ENCODE data around the gene OR4Q3. TPM values are rescaled to one million over a fixed set of nuclear protein-coding genes. Genes with fewer than 3 reads are reported as not detected.
"Not testable (repeated sequence)": the region's sequence is repeated elsewhere in the genome, so short reads cannot be mapped to it uniquely, and the experiment has no call there.

Gene OR4Q3
- total RNA-seq, 4 donors from 2014 or later = not detected

DNA sequence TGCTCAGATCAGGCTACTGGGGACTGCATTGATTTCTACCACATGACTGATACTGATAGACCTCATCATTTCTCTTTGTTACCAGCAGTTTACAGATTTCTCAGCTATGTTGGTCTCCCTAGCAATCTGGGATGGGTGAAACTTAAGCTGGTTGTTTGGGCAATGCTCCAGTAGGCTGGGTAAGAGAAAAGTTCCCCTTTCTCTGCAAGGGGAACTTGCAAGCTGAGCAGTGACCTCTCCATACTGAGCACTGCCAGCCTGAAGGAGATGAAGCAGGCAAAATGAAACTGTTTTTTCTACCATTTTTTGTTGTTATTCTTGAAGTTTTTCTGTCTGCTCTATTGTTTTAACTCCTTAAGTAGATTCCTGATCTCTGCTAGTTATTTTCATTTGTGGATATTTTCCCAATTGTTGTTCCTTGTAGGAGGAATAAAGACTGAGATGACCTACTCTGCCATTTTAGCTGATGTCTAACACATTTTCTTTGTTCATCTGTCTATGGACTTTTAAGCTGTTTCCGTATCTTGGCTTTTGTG is 28.6 kb downstream of the OR4Q3 start:
- DNase-seq (ENCODE audit: low spot score in 2 of 2) = no peak
- intact Hi-C loops (cut with DNase I; ENCODE audit: low total_unique reads) = no loop called here
- TF ChIP-seq, protein P1, sequence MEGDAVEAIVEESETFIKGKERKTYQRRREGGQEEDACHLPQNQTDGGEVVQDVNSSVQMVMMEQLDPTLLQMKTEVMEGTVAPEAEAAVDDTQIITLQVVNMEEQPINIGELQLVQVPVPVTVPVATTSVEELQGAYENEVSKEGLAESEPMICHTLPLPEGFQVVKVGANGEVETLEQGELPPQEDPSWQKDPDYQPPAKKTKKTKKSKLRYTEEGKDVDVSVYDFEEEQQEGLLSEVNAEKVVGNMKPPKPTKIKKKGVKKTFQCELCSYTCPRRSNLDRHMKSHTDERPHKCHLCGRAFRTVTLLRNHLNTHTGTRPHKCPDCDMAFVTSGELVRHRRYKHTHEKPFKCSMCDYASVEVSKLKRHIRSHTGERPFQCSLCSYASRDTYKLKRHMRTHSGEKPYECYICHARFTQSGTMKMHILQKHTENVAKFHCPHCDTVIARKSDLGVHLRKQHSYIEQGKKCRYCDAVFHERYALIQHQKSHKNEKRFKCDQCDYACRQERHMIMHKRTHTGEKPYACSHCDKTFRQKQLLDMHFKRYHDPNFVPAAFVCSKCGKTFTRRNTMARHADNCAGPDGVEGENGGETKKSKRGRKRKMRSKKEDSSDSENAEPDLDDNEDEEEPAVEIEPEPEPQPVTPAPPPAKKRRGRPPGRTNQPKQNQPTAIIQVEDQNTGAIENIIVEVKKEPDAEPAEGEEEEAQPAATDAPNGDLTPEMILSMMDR (IDR thresholded peaks at IDR 0.05) = no peak
- 89 to 92% methylated on average over 1 of the region's 1 CpG for WGBS, 2 donors
- no peak overlapping the region for H3K4me3 ChIP-seq (ENCODE audit: low read depth, poor library complexity, severe bottlenecking)

DNA sequence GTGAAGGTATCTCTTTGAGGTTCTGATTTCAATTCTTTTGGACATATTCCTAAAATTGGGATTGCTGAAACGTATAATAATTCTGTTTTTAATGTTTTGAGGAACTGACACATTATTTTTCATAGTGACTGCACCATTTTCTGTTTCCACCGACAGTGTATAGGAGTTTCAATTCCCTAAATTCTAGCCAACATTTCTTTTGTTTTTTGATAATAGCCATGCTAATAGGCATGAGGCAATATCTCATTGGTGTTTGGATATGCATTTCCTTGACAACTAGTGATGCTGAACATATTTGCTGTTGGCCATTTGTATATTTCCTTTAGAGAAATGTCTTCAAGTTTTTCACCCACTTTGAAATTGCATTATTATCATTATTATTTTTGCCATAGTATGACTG is 29.1 kb downstream of the OR4Q3 start:
- intact Hi-C loops (cut with DNase I; ENCODE audit: low total_unique reads); DNase-seq (ENCODE audit: low spot score in 2 of 2); H3K4me3 ChIP-seq (ENCODE audit: low read depth, poor library complexity, severe bottlenecking): not testable (repeated sequence)
- 44 to 45% methylated on average over 2 of the region's 2 CpGs for WGBS, 2 donors

DNA sequence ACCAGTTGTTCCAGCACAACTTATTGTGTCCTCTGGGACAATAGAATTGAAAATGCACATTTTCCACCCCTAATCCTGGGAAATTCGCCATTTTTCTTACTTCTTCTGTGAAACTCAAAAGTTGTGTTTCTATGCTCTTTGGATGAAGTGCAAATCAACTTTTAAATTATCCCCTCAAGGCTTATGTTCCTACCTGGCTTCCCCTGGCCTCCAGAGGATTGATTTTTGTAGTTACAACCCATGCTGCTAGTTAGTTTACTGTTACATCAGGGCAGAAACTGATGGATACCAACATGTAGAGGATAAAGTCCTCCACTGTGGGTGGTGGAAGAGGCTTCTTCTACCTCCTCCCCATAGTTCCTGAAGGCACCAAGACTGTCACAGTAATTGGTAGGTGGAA is 29.8 kb downstream of the OR4Q3 start, which contains the start of gene OR4M1:
Gene OR4M1, plus strand, starts transcription at position 301 of the 400 bp plus-strand sequence. CDS start 6,819 bp downstream, outside the sequence.
- H3K4me3 ChIP-seq (ENCODE audit: low read depth, poor library complexity, severe bottlenecking); intact Hi-C loops (cut with DNase I; ENCODE audit: low total_unique reads): not testable (repeated sequence)
- WGBS, 2 donors = 13 to 14% methylated on average over 1 of the region's 1 CpG

DNA sequence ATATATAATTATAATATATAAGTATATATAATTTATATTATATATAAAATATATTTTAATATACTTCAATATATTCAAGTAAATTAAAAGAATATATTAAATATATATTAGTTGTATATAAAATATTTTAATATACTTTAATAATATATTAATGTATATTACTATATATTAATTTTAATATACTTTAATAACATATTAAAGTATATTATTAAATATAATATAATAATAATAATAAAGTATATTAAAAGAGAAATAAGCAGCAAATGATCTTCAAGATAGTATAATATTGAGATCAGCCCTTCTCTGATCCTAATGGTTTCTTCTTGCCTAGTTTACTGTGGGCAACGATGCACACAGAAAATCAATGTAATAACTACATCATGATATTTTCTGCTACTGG is 32.2 kb downstream of the OR4Q3 start:
- intact Hi-C loops (cut with DNase I; ENCODE audit: low total_unique reads) = no loop called here
- H3K4me3 ChIP-seq (ENCODE audit: low read depth, poor library complexity, severe bottlenecking) = no peak overlapping the region
- TF ChIP-seq, protein P1 (IDR thresholded peaks at IDR 0.05) = no peak
- TF ChIP-seq POLR2A (IDR thresholded peaks at IDR 0.05) = no peak
- 68 to 83% methylated on average over 1 of the region's 1 CpG for WGBS, 2 donors
- no peak for DNase-seq (ENCODE audit: low spot score in 2 of 2)

More for the DNA sequence above, 29.8 kb downstream of the OR4Q3 start, which contains the start of gene OR4M1:
- not testable (repeated sequence) for DNase-seq (ENCODE audit: low spot score in 2 of 2)

DNA sequence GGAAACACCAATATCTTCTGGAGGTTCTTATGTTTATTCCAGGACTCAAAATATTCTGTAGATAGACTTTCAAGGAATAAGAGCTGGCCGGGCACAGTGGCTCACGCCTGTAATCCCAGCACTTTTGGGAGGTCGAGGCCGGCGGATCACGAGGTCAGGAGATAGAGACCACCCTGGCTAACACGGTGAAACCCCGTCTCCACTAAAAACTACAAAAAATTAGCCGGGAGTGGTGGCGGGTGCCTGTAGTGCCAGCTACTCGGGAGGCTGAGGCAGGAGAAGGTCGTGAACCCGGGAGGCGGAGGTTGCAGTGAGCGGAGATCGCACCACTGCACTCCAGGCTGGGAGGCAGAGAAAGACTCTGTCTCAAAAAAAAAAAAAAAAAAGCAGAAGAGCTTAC is 42.5 kb downstream of the OR4Q3 start:
- DNase-seq (ENCODE audit: low spot score in 2 of 2); intact Hi-C loops (cut with DNase I; ENCODE audit: low total_unique reads): not testable (repeated sequence)
- WGBS, 2 donors = 81 to 84% methylated on average over 16 of the region's 16 CpGs

DNA sequence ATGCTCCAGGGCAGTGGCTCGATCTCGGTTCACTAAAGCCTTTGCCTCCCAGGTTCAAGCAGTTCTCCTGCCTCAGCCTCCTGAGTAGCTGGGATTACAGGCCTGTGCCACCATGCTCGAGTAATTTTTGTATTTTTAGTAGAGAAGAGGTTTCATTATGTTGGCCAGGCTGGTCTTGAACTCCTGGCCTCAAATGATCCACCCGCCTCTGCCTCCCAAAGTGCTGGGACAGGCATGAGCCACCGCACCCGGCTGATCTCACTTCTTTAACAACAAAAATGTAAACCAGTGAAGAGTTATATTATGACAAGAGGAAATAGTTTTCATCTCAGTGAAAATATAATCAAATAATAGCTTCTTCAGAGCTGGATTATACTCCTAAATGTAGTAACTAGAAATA is 43.9 kb downstream of the OR4Q3 start:
- DNase-seq (ENCODE audit: low spot score in 2 of 2); H3K4me3 ChIP-seq (ENCODE audit: low read depth, poor library complexity, severe bottlenecking); intact Hi-C loops (cut with DNase I; ENCODE audit: low total_unique reads): not testable (repeated sequence)
- 75 to 78% methylated on average over 6 of the region's 6 CpGs for WGBS, 2 donors

More for the DNA sequence above, 42.5 kb downstream of the OR4Q3 start:
- H3K4me3 ChIP-seq (ENCODE audit: low read depth, poor library complexity, severe bottlenecking) = not testable (repeated sequence)

DNA sequence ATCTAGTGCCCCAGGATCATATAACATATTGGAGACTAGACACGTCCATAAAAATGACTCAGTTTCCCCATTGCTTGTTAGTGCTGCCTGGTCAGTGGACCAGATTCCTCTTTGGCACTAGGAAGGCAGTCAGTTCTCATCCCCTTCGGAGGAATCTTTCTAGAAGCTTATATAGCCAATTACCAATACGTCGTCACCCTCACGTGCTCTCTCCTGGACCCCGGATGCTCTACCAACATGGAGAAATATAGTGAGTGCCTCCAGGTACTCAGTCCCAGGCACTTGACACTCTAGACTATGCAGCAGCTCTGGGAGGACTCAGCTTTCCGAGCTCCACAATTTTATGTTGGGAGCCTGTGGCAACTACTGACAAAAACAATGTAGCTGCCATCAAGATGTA is 44.8 kb downstream of the OR4Q3 start:
- 70 to 74% methylated on average over 7 of the region's 7 CpGs for WGBS, 2 donors
- DNase-seq (ENCODE audit: low spot score in 2 of 2); H3K4me3 ChIP-seq (ENCODE audit: low read depth, poor library complexity, severe bottlenecking); intact Hi-C loops (cut with DNase I; ENCODE audit: low total_unique reads): not testable (repeated sequence)

DNA sequence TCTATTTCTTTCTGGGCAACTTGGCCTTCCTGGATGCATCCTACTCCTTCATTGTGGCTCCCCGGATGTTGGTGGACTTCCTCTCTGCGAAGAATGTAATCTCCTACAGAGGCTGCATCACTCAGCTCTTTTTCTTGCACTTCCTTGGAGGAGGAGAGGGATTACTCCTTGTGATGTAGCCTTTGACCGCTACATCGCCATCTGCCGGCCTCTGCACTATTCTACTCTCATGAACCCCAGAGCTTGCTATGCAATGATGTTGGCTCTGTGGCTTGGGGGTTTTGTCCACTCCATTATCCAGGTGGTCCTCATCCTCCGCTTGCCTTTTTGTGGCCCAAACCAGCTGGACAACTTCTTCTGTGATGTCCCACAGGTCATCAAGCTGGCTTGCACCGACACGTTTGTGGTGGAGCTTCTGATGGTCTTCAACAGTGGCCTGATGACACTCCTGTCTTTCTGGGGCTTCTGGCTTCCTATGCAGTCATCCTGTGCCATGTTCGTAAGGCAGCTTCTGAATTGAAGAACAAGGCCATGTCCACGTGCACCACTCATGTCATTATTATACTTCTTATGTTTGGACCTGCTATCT is 53.2 kb downstream of the OR4Q3 start:
- DNase-seq (ENCODE audit: low spot score in 2 of 2); intact Hi-C loops (cut with DNase I; ENCODE audit: low total_unique reads); H3K4me3 ChIP-seq (ENCODE audit: low read depth, poor library complexity, severe bottlenecking): not testable (repeated sequence)
- WGBS, 2 donors = 69 to 76% methylated on average over 10 of the region's 10 CpGs

Other genes with a start within 250 kb of the OR4Q3 start
- gene OR11H2, start 29.7 kb upstream of the OR4Q3 start, total RNA-seq = not detected
- gene OR4M1, start 29.9 kb downstream of the OR4Q3 start, total RNA-seq = not detected
- not detected for gene OR4N2, start 60.2 kb downstream of the OR4Q3 start, total RNA-seq
- gene OR4K2, start 131.6 kb downstream of the OR4Q3 start, total RNA-seq = not detected
- not detected for gene OR4K5, start 177.0 kb downstream of the OR4Q3 start, total RNA-seq
- gene OR4K1, start 187.3 kb downstream of the OR4Q3 start, total RNA-seq = not detected
- not detected for gene OR4K15, start 232.0 kb downstream of the OR4Q3 start, total RNA-seq

Measured in lower leg skin (tissue), 4 donors.